CD4-positive, alpha-beta T cell treated with Interleukin-1 beta for 1 hour (primary cell): ENCODE measurements around the gene TLE1.
"Not testable (repeated sequence)": the region's sequence is repeated elsewhere in the genome, so short reads cannot be mapped to it uniquely, and the experiment has no call there.

Experiments
- DNase-seq, 2 donors: peaks; one replicate each; pipeline ENCODE4 v3.0.0-alpha.2; 2020 to 2022

Gene TLE1

DNA sequence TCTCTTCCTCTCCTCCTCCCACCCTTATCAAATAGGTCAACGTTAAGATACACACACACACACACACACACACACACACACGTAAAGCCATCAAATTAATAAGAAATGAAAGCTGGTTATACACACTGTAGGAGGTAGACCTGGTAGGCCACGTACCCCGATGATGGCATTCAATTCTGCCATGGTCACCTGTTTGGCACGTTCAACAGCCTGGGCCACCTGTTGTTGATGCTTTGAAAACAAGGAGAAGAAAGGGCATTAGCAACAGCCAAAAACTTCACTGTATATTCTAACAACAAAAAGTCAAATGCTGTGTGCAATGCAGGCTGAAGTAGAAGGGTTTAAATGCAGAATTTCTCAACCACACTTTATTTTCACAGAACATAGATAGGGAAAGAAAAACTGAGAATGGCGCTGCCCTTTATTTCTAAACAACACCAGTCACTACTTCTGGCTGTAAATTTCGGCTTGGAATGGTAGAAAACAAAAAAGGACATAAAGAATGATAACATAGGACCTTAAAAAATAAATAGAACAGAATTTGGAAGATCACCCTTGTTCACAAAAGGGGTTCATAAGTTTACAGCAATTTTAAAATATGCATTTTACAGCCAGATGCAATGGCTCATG lies 37.2 kb downstream of the TLE1 start:
- DNase-seq = no peak

- DNase-seq = no peak
These were observed 38.5 kb downstream of the TLE1 start for GRCh38 chr9:81650586-81651515.

DNA sequence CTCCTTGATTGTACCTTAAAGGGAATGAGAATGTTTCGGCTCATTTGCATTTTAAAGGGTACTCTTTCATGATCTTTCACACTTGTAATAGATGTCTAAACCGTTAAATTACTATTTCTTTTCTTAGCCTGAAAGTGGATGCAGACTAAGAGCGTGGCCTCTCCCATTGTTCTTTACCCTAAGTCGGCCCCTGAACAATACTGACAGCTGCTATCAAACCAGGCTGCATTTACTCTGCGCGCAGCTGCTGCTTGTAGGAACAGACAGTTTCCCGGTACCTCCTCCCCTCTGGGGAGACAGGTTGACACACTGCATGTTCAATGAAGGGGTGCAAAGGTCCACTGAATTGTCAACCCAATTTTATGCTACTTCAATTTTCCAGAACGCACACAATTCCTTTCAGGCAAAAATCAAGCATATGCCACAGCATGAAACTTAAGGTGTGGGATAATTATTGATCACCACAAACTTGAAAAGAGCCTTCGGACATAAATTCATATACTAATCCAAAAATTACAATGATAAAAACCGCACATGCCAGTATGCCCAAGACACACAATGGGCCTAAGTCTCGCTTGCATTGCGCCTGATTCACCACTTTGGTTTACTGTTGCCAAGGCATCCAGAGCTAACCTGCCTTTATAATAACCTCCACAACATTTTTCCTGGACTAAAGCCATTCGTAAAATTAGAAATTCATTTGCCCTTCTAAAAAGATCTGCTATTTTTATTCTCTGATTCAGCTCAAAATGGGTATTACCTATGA lies 39.7 kb downstream of the TLE1 start:
- no peak for DNase-seq

DNA sequence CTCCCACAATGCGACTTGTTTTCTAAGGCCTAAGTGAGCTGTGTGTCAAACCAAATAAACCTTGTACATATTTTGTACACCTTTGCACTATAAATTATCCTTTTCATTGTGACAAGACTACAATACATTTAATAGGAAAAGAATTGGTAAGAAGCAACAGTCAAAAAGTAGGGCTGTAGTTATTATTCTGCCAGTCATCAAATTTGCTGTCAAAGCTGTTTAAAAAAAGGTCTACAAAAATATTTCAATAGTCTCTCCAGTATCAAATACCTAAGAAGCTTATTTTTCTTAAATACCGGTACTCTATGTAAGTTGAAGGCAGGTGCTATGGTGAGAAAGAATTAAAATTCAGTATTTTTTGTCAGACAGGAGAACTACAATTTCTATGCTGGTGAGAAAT lies 40.5 kb downstream of the TLE1 start:
- no peak for DNase-seq

DNA sequence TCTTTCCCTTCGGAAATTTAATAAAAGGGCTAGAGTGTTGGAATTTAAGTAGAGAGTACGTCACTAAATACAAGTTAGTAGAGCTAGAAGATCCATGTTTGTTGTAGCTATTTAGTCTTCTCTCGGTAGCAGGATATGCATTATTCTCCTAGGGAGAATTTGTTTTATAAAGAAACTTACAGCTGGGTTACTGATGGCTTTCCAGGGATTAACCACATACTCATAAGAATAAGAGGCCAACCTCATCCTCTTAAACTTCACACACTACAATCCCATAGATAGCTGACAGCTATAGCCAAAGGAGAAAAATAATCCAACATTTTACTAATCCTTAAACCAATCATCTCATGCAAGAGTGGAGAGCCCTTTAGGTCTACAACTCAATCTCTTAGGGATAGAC lies 43.0 kb downstream of the TLE1 start:
- no peak for DNase-seq

DNA sequence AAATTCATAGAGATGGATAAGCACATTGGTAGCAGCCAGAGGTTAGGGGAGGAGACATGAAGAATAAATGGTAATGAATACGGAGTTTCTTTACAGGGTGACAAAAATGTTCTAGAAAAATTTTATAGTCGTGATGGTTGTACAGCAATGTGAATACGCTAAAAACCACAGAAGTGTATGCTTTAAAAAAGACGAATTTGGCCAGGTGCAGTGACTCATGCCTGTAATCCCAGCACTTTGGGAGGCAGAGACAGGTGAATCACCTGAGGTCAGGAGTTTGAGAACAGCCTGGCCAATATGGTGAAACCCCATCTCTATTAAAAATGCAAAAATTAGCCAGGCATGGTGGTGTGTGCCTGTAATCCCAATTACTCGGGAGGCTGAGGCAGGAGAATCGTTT lies 44.8 kb downstream of the TLE1 start:
- not testable (repeated sequence) for DNase-seq

DNA sequence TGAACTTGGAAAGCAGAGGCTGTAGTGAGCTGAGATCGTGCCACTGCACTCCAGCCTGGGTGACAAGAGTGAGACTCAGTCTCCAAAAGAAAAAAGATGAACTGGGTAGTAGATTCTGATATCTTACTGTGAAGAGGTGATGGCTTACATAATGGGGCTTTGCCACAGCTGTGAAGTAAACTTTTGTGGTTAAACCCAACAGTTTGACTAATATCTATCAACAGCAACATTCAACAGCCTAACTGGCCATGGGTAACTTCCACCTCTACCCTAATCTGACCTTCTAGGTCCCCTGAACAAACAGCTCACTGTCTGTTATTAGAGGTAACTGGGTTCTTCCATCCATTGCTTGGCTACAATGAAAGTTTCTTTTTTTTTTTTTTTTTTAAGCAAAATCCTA lies 52.1 kb downstream of the TLE1 start:
- no peak for DNase-seq

DNA sequence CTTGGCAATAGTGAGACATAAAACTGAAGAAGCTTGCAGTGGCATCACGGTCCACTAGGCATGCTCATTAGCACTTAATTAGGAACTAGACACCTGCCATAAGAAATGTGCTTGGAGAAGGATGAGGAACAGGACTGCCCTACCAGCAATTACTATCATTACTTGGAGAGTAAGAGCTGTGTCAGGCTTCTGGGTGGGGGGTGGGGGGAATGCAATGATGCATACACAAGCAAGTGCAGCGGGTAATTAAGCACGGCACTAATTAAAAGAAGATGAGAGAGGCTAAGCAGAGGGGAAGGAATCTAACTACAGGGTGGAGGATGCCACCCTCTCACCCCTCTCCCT lies 53.1 kb downstream of the TLE1 start:
- DNase-seq = no peak

- DNase-seq = no peak
These were observed 53.7 kb downstream of the TLE1 start for GRCh38 chr9:81635521-81636254.

- no peak for DNase-seq
These were observed 54.3 kb downstream of the TLE1 start for GRCh38 chr9:81634915-81635516.

DNA sequence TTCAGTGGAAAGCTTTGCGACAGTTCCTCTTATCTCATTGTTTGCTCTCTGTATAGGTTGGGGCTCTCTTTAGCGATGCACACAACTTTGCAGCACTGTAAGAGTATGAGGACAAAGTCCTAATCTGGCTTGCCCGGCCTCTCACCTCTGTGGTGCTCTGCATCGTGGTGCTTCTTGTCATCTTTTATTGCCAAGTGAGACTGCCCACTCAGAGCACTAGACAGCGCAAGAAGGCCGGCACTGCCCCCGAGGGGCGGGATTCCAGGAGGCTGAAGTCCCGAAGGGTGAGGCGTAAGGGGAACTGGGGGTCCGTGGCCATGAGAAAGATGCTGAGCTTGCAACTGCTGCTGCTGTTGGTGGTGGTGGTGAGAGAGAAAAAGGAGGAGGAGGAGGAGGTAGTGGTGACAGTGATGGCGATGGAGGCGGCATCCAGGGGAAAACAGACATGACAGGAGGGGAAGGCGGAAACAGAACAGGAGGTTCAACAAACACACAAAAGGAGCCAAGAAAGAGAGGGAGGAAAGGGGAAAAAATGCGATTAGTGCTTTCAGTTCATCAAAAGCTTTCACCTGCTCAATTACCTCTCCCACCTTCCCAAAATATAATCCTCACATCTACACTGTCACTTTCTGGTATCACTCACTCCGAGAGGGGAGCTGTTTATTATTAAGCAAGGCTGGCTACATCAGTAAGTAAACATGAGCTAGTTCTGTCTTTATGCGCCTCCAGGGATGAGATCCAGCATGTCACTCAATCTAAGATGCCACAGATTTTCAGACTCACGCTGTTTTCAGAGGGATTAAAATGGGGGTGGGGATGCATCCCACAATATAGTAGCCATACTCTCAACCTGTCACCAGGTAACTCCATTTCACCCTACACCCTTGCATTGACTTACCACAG lies 55.1 kb downstream of the TLE1 start:
- no peak for DNase-seq

DNA sequence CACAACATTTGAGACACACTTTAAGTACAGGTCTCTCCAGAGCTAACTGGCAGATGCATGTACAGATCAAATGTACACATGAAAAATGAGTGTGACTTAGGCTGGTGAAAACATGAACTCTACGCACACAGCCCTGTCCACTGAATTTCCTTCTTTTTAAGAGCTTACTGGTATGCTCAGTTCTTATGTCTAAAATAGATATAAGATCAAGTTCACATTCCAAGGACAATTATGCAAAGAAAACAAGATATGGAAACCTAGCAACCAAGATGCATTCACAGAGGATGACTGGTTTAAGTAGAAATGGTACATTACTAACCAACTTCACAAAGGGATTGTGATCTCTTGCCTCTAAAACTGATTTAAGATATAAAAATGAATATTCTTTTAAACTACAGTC lies 56.7 kb downstream of the TLE1 start:
- no peak for DNase-seq

DNA sequence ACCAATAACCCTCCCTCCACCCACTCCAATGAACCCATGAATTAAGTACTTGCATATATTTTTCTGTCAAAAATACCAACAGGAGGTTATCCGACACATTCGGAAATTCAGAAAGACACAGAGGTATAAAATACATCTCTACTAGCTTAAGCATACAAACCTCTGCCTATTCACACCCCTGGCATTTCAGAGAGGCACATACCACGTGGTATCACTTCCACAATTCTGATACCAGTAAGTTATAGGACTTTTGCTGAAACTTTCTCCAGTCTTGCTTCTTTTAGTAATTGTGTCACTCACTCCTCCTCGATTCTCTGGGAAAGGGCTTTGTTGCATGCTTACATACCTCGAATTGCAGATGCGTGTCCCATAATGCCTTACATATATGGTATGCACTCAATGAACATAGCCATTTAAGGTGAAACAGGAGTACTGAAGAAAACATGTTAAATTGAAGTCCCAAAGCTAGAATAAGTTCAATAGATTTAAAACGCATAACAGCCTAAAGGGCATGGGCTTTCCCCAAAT lies 58.1 kb downstream of the TLE1 start:
- DNase-seq = no peak

GRCh38 chr9:81629440-81629839 lies 59.9 kb downstream of the TLE1 start:
- no peak for DNase-seq

- no peak for DNase-seq
These were observed 60.5 kb downstream of the TLE1 start for GRCh38 chr9:81628897-81629296.

GRCh38 chr9:81627481-81627880 lies 61.9 kb downstream of the TLE1 start:
- no peak for DNase-seq

GRCh38 chr9:81626511-81626910 lies 62.8 kb downstream of the TLE1 start:
- no peak for DNase-seq

- DNase-seq = no peak
These were observed 63.4 kb downstream of the TLE1 start for GRCh38 chr9:81625969-81626368.

- DNase-seq = no peak
These were observed 65.6 kb downstream of the TLE1 start for GRCh38 chr9:81623778-81624177.

DNA sequence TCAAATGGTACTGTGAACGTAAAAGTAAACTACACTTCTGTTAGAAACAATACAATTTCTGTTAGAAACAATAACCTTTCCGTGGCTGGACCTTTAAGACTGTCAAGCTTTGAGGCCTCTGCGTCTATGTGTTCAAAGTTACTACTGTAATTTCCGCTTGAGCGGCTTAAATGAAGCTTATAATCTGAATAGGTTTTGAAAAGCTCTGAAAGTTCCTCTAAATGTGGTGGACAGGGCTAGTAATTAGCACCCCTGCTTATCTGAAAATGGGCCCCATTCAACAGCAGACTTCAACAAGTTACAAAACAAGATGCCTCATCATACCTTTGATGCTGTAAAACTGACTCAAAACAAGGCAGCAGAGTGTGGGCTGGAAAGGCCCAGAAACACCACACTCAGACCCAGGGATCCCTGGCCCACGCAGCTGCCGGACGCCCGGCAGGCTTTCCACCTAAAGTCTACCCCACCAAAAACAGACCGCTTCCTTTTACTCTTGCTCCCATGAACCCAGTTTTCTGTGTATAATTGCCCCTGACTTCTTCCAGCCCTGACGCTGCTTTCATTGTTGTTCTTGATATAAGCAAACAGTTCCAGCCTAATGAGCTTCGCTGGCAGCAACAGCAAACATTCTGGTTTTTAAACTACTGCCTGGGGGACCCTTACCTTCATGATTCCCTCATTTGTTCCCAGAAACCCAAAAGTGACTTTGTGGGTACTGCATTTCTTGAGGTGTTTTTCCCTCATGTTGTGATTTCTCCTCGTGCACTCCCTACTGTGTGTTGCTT lies 66.7 kb downstream of the TLE1 start:
- no peak for DNase-seq
